Activated naive CD8-positive, alpha-beta T cell (primary cell): Measurements from ENCODE around the gene MAGEA9.

Experiments
- H3K27ac Mint-ChIP-seq: one replicate; pipeline ENCODE4 v1.8.0; 2021; ENCODE audit warnings: mixed read lengths
- H3K27me3 Mint-ChIP-seq: one replicate; pipeline ENCODE4 v1.8.0; 2021; ENCODE audit warnings: mixed read lengths
- H3K36me3 Mint-ChIP-seq: one replicate; pipeline ENCODE4 v1.8.0; 2021; ENCODE audit warnings: mixed read lengths
- H3K4me1 Mint-ChIP-seq: one replicate; pipeline ENCODE4 v1.8.0; 2021; ENCODE audit warnings: low read depth, mixed read lengths
- H3K4me3 Mint-ChIP-seq: one replicate; pipeline ENCODE4 v1.8.0; 2021; ENCODE audit warnings: mild to moderate bottlenecking, mixed read lengths
- H3K9me3 Mint-ChIP-seq: one replicate; pipeline ENCODE4 v1.8.0; 2021; ENCODE audit warnings: low read depth, mixed read lengths

Gene MAGEA9

DNA sequence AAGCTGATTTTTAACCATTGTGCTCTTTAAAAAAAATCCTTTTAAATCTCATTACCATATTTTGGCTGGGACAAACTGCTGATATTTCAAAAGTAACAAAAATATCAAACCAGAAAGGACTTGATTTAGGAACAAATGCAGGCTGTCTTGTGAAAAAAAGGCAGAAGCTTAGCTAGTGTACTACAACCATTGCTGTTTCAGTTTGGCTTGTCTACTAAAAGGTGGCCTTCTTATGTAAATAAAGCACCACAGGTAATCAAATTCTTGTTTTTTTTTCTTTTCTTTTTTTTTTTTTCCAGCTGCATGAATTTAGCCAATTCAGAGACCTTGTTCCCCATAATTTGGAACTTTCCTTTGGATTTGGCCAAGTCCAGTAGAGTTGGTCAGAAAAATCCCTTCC is 55.4 kb downstream of the MAGEA9 start:
- H3K27me3 Mint-ChIP-seq: peaks cover 1% of the 10 kb centered on the region
- H3K4me1 Mint-ChIP-seq: peaks cover 6% of the 10 kb centered on the region
- no peak overlapping the region for H3K4me3 Mint-ChIP-seq
- H3K9me3 Mint-ChIP-seq: no peaks in the 10 kb centered on the region
- H3K36me3 Mint-ChIP-seq: no peaks in the 10 kb centered on the region
- no peak overlapping the region for H3K27ac Mint-ChIP-seq
